Endothelial cell of umbilical vein (primary cell): ENCODE measurements around the gene CARNS1. TPM values are rescaled to one million over a fixed set of nuclear protein-coding genes. Genes with fewer than 3 reads are reported as not detected.
A peak's percentile ranks its signal among the peaks of the same experiment; 100 is the strongest.

ENCODE experiments used
- BruUV-seq: library from RNA; stranded (reverse); fragments of 400-500 nt; replicated peaks from 2 replicates; lab custom pipeline; 2021; lab: Mats Ljungman, UMichigan
- CTCF ChIA-PET: fragments of 300-600, 350-600 bp; sonication (Branson Sonifier 250); formaldehyde crosslinking; loops from one replicate; lab custom pipeline; 2021; ENCODE audit warnings: antibody characterized with exemption, inconsistent platforms; lab: Charles Lee
- POLR2A ChIA-PET: fragments of 300-600, 350-600 bp; sonication (Branson Sonifier 250); formaldehyde crosslinking; loops from one replicate; lab custom pipeline; 2021; ENCODE audit warnings: antibody characterized with exemption, inconsistent platforms; lab: Charles Lee
- DNase-seq: peaks from one replicate; pipeline ENCODE4 v3.0.0-alpha.2; 2011; ENCODE audit warnings: low read depth, low spot score
- FAIRE-seq: peaks from 2 replicates; lab custom pipeline; 2011; peaks lifted over from hg19 to GRCh38; lab: Jason Lieb, UNC
- H2AFZ ChIP-seq: 2 replicates; pipeline ENCODE4 v1.6.0; 2012; ENCODE audit warnings: low read depth, low read length, control low read depth, inconsistent platforms
- H3K27ac ChIP-seq: 2 replicates; pipeline ENCODE4 v1.5.1; 2011; ENCODE audit warnings: low read depth, mild to moderate bottlenecking, control low read depth, low read length, moderate library complexity; ENCODE audit not compliant: insufficient read depth
- H3K27me3 ChIP-seq, 2 experiments: 2 replicates each; pipeline versions ENCODE4 v1.6.0 to v1.6.1; 2011; ENCODE audit warnings: low read length in 2 of 2, mixed read lengths in 1 of 2; ENCODE audit not compliant: control insufficient read depth in 2 of 2, insufficient read depth in 2 of 2
- H3K36me3 ChIP-seq, 2 experiments: 2 replicates in 1 of 2; 3 replicates in 1 of 2; pipeline ENCODE4 v1.5.1; 2011; ENCODE audit warnings: low read length in 2 of 2, mild to moderate bottlenecking in 1 of 2, moderate library complexity in 1 of 2; ENCODE audit not compliant: control insufficient read depth in 2 of 2, insufficient read depth in 2 of 2; ENCODE audit errors: extremely low read depth in 1 of 2
- H3K4me1 ChIP-seq: 3 replicates; pipeline ENCODE4 v1.5.1; 2011; ENCODE audit warnings: mild to moderate bottlenecking, low read length; ENCODE audit not compliant: control insufficient read depth, insufficient read depth; ENCODE audit errors: extremely low read depth
- H3K4me2 ChIP-seq: 2 replicates; pipeline ENCODE4 v1.6.1; 2011; ENCODE audit warnings: low read length, control low read depth, mixed read lengths; ENCODE audit not compliant: insufficient read depth
- H3K4me3 ChIP-seq, 3 experiments: fragments of 200-600 bp in 1 of 3; sonication (generic), shearing (Covaris generic) in 1 of 3; replicated peaks in 1 of 3; 2 replicates each; pipeline ENCODE4 v1.5.1; 2011 to 2016; ENCODE audit warnings: control low read depth in 3 of 3, low read length in 3 of 3, mild to moderate bottlenecking in 2 of 3, inconsistent platforms in 1 of 3, low read depth in 1 of 3, moderate library complexity in 1 of 3; ENCODE audit not compliant: insufficient read depth in 1 of 3
- H3K79me2 ChIP-seq: 2 replicates; pipeline ENCODE4 v1.6.0; 2012; ENCODE audit warnings: low read length, inconsistent platforms; ENCODE audit not compliant: control insufficient read depth, insufficient read depth
- H3K9ac ChIP-seq: replicated peaks from 2 replicates; pipeline ENCODE3; 2011; ENCODE audit warnings: low read length, control low read depth; ENCODE audit not compliant: insufficient read depth; ENCODE audit errors: extremely low read depth
- H3K9me1 ChIP-seq: replicated peaks from 3 replicates; pipeline ENCODE4 v1.6.0; 2011; ENCODE audit warnings: mild to moderate bottlenecking, low read length; ENCODE audit not compliant: control insufficient read depth, insufficient read depth; ENCODE audit errors: extremely low read depth
- H3K9me3 ChIP-seq: replicated peaks from 2 replicates; pipeline ENCODE4 v1.5.1; 2012; ENCODE audit warnings: low read length, inconsistent platforms; ENCODE audit not compliant: control insufficient read depth, insufficient read depth
- H4K20me1 ChIP-seq: replicated peaks from 2 replicates; pipeline ENCODE3; 2011; ENCODE audit warnings: mild to moderate bottlenecking, low read length; ENCODE audit not compliant: control insufficient read depth, insufficient read depth; ENCODE audit errors: extremely low read depth
- CTCF ChIP-seq, 2 donors: IDR thresholded peaks; 1 replicate in 1 of 2; 2 replicates in 1 of 2; pipeline ENCODE4 v1.5.1; 2011; ENCODE audit warnings: low read length in 2 of 2, mild to moderate bottlenecking in 2 of 2, moderate library complexity in 2 of 2, control low read depth in 1 of 2, inconsistent platforms in 1 of 2, low read depth in 1 of 2; ENCODE audit not compliant: insufficient read depth in 1 of 2; ENCODE audit errors: extremely low read depth in 1 of 2
- EZH2 ChIP-seq: IDR thresholded peaks from 2 replicates; pipeline ENCODE4 v1.6.1; 2012; ENCODE audit warnings: borderline replicate concordance, low read depth, mild to moderate bottlenecking, moderate library complexity, low read length, inconsistent platforms; ENCODE audit not compliant: severe bottlenecking
- FOS ChIP-seq: IDR thresholded peaks from 2 replicates; pipeline ENCODE4 v1.6.1; 2011; ENCODE audit warnings: mild to moderate bottlenecking, low read length, moderate library complexity, borderline replicate concordance; ENCODE audit not compliant: insufficient read depth
- GATA2 ChIP-seq: IDR thresholded peaks from 2 replicates; pipeline ENCODE4 v1.7.0; 2011; ENCODE audit warnings: low read depth, mild to moderate bottlenecking, moderate library complexity, mixed read lengths, low read length; ENCODE audit not compliant: insufficient read length, insufficient read depth
- JUN ChIP-seq: IDR thresholded peaks from 2 replicates; pipeline ENCODE4 v1.6.1; 2011; ENCODE audit warnings: borderline replicate concordance, low read depth; ENCODE audit not compliant: insufficient read length, insufficient read depth
- MAX ChIP-seq: IDR thresholded peaks from 2 replicates; pipeline ENCODE4 v1.6.1; 2011; ENCODE audit not compliant: insufficient read depth, insufficient read length
- MYC ChIP-seq: IDR thresholded peaks from one replicate; pipeline ENCODE4 v1.6.1; 2011; ENCODE audit warnings: mild to moderate bottlenecking, low read depth, low read length
- POLR2A ChIP-seq: IDR thresholded peaks from 2 replicates; pipeline ENCODE4 v1.6.1; 2012; ENCODE audit warnings: low read depth, mild to moderate bottlenecking, control low read depth, low read length
- POLR2AphosphoS5 ChIP-seq: IDR thresholded peaks from 2 replicates; pipeline ENCODE4 v1.6.1; 2012; ENCODE audit warnings: low read depth, mild to moderate bottlenecking, control low read depth, low read length, moderate library complexity; ENCODE audit not compliant: insufficient read depth
- dilution Hi-C: fragments of 300-500 bp; cut with MboI; formaldehyde crosslinking; loops from one replicate; pipeline ENCODE4 v1.15.0; 2019; ENCODE audit warnings: low sequenced_read_pairs; ENCODE audit not compliant: extremely low pct_ligation_motif_present
- intact Hi-C: fragments of 100-400 bp; cut with micrococcal nuclease; formaldehyde crosslinking; loops from one replicate; pipeline ENCODE4 v1.10.0; 2022
- polyA plus RNA-seq, 4 experiments: library from polyadenylated mRNA; depleted of rRNA in 3 of 4; stranded (reverse) in 3 of 4; unstranded in 1 of 4; fragments of >200 nt; gene quantifications; 2 replicates each; pipeline versions ENCODE4 v1.2.1 to v1.2.3, GENCODE V29; 2011 to 2012; ENCODE audit warnings: missing spikeins in 1 of 4
- total RNA-seq: library from RNA; stranded (reverse); gene quantifications from 2 replicates; pipeline ENCODE4 v1.2.3, GENCODE V29; 2021

CARNS1 gene
- total and polyA plus RNA-seq, 2 donors (not counting 3 experiments of a cell fraction or from before 2014, with no cell fraction given) = 0.14 to 0.35 TPM

- peak overlapping the region; percentile 64 to 79 (median 73) for H3K4me3 ChIP-seq
- no peaks in the 10 kb centered on the region for H3K9me1 ChIP-seq
- H3K4me1 ChIP-seq = peaks cover 19% of the 10 kb centered on the region
- FAIRE-seq (no peak), DNase-seq (no peak)
- H3K9ac ChIP-seq = peak overlapping the region; percentile 54
- no peak overlapping the region for H3K27ac ChIP-seq
- BruUV-seq = TSS peak; percentile 23
- no peaks in the 10 kb centered on the region for H3K36me3 ChIP-seq
- H4K20me1 ChIP-seq = no peaks in the 10 kb centered on the region
- H3K4me2 ChIP-seq = peak overlapping the region; percentile 52
- intact Hi-C loops (loop anchor here (2.0 to 5.0 kb wide), 3 partner anchors 40 to 116 kb away; partner anchors contain the start of genes POLD4 and RPS6KB2), dilution Hi-C loops (no loop called here)
- ChIA-PET CTCF (interaction anchor here (0.8 to 2.6 kb wide), 7 partner anchors 8 to 123 kb away, joined by 3 to 26 read pairs (median 4); partner anchors contain the start of genes AIP, GPR152 and PPP1CA), POLR2A (interaction anchor here (0.6 kb wide), 1 partner anchor 112 kb away, joined by 7 read pairs; no protein-coding TSS in a partner anchor)
- no peaks in the 10 kb centered on the region for H3K79me2 ChIP-seq
- no peak overlapping the region for H2AFZ ChIP-seq
- no peaks in the 10 kb centered on the region for H3K9me3 ChIP-seq
- no peak for TF ChIP-seq FOS
- no peak for TF ChIP-seq EZH2
- no peak for TF ChIP-seq MAX
- no peak for TF ChIP-seq CTCF (IDR thresholded peaks at IDR 0.05; ENCODE audit: extremely low read depth in 1 of 2, insufficient read depth in 1 of 2, low read depth in 1 of 2, low read length in 2 of 2)
- no peak for TF ChIP-seq GATA2
- TF ChIP-seq JUN = no peak
- TF ChIP-seq POLR2AphosphoS5 = no peak
- TF ChIP-seq POLR2A = no peak
- no peak for TF ChIP-seq MYC
- no peaks in the 10 kb centered on the region for H3K27me3 ChIP-seq
Measured at GRCh38 chr11:67468456-67468758, 52.9 kb downstream of the CARNS1 start.
